HCT116 (cell line): Measurements from ENCODE around the gene RASGRF2.

ENCODE experiments used
- EZH2 ChIP-seq: fragments of 200-600 bp; sonication (generic); IDR thresholded peaks from 2 replicates; pipeline ENCODE4 v1.6.1; 2017; ENCODE audit warnings: antibody characterized with exemption, mixed run types
- EZH2phosphoT487 ChIP-seq: fragments of 200-600 bp; IDR thresholded peaks from 2 replicates; pipeline ENCODE4 v1.6.1; 2018; ENCODE audit warnings: antibody characterized with exemption, borderline replicate concordance
- JUND ChIP-seq: IDR thresholded peaks from 2 replicates; pipeline ENCODE4 v1.6.1; 2012
- POLR2A ChIP-seq: IDR thresholded peaks from 2 replicates; pipeline ENCODE4 v1.7.0; 2011; ENCODE audit warnings: borderline replicate concordance; ENCODE audit not compliant: insufficient read depth, insufficient read length; ENCODE audit errors: extremely low read depth
- POLR2AphosphoS5 ChIP-seq: IDR thresholded peaks from 2 replicates; pipeline ENCODE4 v1.6.1; 2011; ENCODE audit warnings: mild to moderate bottlenecking, low read depth, low read length, moderate library complexity
- YY1 ChIP-seq: IDR thresholded peaks from 2 replicates; pipeline ENCODE4 v1.6.1; 2011; ENCODE audit warnings: low read length, low read depth, moderate library complexity, mild to moderate bottlenecking; ENCODE audit not compliant: insufficient replicate concordance; ENCODE audit errors: extremely low read depth
- TF ChIP-seq, protein P1 (sequence below), 3 experiments: fragments of 200-600 bp in 1 of 3; sonication (generic) in 1 of 3; IDR thresholded peaks in 2 of 3; conservative IDR thresholded peaks in 1 of 3; 2 replicates each; pipeline ENCODE4 v1.5.1; 2012 to 2017; ENCODE audit warnings: low read depth in 2 of 3, low read length in 2 of 3, antibody characterized with exemption in 1 of 3, borderline replicate concordance in 1 of 3, control low read depth in 1 of 3, mild to moderate bottlenecking in 1 of 3, mixed read lengths in 1 of 3, mixed run types in 1 of 3, moderate library complexity in 1 of 3; ENCODE audit not compliant: insufficient read depth in 1 of 3
- TF ChIP-seq, protein P2 (sequence below): IDR thresholded peaks from 2 replicates; pipeline ENCODE4 v1.6.1; 2011; ENCODE audit warnings: mild to moderate bottlenecking, low read length, moderate library complexity; ENCODE audit not compliant: insufficient replicate concordance; ENCODE audit errors: extremely low read depth
- TF ChIP-seq, protein P3 (sequence below): IDR thresholded peaks from 2 replicates; pipeline ENCODE4 v1.6.1; 2012

DNA sequence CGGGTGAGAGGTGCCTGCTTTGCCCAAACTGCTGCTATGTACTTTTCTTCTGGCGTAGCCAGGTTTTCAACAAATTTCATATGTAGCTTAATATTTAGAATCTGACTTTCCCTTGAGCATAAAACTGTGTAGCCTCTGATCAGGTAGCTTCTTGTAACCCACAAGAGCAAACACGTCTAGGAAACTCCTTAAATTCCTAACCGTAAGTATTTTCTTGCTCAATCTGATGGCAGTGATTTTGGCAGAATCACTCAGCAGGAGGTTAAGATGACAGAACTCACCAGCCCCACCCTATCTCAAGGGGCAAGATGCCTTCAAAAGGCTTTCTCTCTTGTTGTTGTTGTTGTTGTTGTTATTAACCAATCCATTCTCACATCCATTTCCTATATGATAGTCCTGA, 293.7 kb downstream of the RASGRF2 start:
- TF ChIP-seq, protein P1, sequence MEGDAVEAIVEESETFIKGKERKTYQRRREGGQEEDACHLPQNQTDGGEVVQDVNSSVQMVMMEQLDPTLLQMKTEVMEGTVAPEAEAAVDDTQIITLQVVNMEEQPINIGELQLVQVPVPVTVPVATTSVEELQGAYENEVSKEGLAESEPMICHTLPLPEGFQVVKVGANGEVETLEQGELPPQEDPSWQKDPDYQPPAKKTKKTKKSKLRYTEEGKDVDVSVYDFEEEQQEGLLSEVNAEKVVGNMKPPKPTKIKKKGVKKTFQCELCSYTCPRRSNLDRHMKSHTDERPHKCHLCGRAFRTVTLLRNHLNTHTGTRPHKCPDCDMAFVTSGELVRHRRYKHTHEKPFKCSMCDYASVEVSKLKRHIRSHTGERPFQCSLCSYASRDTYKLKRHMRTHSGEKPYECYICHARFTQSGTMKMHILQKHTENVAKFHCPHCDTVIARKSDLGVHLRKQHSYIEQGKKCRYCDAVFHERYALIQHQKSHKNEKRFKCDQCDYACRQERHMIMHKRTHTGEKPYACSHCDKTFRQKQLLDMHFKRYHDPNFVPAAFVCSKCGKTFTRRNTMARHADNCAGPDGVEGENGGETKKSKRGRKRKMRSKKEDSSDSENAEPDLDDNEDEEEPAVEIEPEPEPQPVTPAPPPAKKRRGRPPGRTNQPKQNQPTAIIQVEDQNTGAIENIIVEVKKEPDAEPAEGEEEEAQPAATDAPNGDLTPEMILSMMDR (IDR thresholded peaks at IDR 0.05 in 2 of 3, conservative IDR thresholded peaks at IDR 0.05 in 1 of 3; ENCODE audit: borderline replicate concordance in 1 of 3, insufficient read depth in 1 of 3, low read depth in 2 of 3, low read length in 2 of 3) = no peak
- no peak for TF ChIP-seq POLR2A
- TF ChIP-seq JUND = no peak
- TF ChIP-seq, protein P2, sequence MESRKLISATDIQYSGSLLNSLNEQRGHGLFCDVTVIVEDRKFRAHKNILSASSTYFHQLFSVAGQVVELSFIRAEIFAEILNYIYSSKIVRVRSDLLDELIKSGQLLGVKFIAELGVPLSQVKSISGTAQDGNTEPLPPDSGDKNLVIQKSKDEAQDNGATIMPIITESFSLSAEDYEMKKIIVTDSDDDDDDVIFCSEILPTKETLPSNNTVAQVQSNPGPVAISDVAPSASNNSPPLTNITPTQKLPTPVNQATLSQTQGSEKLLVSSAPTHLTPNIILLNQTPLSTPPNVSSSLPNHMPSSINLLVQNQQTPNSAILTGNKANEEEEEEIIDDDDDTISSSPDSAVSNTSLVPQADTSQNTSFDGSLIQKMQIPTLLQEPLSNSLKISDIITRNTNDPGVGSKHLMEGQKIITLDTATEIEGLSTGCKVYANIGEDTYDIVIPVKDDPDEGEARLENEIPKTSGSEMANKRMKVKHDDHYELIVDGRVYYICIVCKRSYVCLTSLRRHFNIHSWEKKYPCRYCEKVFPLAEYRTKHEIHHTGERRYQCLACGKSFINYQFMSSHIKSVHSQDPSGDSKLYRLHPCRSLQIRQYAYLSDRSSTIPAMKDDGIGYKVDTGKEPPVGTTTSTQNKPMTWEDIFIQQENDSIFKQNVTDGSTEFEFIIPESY = no peak
- TF ChIP-seq POLR2AphosphoS5 = no peak
- TF ChIP-seq, protein P3, sequence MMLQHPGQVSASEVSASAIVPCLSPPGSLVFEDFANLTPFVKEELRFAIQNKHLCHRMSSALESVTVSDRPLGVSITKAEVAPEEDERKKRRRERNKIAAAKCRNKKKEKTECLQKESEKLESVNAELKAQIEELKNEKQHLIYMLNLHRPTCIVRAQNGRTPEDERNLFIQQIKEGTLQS = no peak
- TF ChIP-seq YY1 = no peak
- TF ChIP-seq EZH2phosphoT487 = no peak
- TF ChIP-seq EZH2 = no peak
